Measurements from ENCODE around the gene ZNF536.

ZNF536 gene

DNA sequence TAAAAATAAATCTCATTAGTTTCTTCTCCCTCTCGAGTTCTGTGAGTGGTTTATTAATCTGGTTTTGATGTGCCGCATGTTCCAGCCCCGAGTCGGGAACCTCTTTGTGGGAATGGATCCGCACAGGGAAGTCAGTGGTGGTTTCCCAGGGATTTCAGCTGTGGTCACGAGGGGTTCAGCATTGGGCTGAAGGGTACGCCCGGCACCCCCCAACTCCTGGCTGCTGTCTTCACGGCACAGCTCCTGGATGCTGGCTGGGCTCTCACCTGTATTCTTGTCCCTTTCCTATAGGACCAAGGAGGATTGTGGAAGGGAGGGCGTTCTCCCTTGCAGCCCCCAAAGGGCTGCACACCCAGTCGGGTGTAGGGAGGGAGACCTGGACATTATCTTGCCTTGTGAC lies 167.8 kb downstream of the ZNF536 start:
- DNase-seq = no peak

DNA sequence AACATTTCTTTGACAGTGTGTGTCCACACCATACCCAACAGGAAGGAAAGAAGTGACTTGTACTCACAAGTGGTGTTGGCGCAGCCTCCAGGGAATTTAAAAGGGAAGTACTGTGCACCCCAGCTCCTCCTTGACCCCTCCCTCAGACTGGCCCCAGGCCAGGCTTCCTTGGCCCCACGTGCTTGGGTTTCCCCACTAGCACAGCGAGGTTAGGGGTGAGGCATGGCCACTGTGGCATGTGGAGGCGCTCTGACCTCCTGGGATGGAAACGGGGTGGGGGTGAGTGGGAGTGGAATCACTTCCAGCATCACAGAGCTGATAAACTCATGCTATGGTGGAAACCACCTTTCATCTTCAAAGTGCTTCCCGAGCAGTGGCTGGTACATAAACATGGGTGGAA lies 168.6 kb downstream of the ZNF536 start:
- DNase-seq = no peak

DNA sequence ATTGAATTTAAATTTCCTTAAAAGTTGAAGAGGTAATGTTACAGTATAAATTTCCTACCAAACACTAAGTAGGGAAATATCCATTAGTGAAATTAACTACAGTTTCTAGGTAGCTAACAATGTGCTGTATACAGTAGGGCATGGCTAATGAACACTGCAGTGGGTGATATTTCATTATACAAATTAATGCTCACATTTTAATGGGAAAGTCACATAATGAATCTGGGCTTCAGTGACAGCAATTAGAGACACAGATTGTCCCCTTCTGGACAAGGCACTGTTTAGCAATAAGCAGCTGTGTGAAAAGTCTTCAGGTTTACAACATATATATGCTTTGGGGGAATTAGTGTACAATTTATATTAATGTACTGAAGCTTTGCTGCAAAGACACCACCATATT lies 169.4 kb downstream of the ZNF536 start:
- no peak for DNase-seq

DNA sequence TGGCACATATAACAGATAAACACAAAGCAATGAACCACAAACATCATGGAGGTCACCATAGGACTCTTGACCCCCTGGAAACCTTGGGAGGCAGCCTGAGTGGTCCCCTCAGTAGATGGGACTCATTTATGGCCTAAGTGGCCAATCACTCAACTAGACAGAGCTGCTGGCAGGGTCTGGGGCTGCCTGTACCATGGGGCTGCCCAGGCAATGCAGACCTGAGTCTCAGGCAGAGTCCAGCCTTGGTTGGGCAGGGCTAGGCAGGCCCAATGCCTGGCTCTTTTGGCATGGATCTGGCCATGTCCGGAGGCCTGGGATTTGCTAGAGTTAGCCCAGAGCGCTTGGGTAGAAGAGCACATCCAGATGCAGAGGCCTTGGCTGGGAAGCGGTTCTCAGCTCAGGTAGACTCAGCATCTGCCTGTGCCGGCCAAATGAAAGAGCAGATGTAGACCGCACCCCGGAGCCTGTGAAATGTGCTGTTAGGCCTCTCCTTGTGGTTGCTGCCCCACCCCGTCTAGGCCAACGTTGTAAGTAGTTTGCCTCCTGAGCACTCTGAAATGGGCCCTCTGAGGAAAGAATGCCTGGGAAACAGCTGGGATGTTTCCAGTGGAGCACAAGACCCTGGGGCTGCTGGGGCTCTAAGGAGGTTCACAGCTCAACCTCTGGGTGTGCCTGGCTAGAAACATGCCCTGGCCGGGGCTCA lies 171.2 kb downstream of the ZNF536 start:
- no peak for DNase-seq

DNA sequence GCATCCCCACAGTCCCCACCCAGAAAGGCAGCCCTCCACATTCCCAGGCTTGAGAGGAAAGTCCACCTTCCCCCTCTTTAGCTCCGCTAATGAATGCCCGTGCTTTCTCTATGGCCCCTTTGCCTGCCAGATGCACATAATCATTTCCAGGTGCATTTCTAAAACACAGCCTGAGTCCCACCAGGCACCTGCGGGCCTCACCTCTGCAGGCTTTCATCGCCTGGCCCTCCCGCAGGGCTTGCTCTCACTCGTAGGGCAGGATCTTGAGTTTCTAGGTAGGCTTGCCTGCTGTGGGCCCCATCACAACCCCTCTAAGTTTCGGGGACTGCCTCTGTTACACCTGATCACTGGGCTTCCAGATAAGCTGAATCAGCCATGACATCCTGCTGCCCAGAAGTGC lies 173.6 kb downstream of the ZNF536 start:
- no peak for DNase-seq

DNA sequence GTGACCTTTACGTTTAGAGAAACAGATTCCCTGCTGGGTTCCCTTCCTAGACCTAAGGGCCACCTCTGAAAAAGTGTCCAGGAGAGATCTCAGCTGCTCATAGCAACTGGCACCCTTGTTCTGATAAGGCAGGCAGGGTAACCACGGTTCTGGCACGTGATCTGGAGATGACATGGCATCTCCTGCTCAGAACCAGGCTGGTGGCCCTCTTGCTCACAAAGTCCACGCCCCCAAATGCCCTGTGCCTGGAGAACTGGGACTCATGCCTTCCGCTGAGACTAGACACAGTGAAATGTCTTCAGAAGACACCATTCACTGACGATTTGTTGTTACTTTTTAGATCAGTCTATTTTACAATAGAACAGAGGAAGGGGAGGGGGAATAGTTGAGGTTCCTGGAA lies 174.1 kb downstream of the ZNF536 start:
- DNase-seq = no peak

DNA sequence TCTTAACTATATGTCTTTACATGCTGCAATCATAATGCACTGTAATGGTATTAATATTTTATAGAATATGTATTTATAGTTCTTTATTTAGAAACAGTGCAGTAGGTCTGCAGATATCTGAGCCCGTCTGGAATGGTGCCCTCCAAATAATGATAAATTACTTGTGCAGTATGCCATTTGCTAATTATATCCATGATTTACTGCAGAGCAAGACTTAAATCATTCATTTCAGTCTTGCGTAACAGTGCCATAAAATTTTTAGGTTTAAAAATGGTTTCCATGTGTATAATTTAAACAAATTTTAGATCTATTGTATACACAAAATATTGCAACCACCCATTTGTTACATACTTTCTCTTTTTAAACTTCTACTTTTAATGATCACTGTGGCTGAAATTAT lies 175.1 kb downstream of the ZNF536 start:
- no peak for DNase-seq

DNA sequence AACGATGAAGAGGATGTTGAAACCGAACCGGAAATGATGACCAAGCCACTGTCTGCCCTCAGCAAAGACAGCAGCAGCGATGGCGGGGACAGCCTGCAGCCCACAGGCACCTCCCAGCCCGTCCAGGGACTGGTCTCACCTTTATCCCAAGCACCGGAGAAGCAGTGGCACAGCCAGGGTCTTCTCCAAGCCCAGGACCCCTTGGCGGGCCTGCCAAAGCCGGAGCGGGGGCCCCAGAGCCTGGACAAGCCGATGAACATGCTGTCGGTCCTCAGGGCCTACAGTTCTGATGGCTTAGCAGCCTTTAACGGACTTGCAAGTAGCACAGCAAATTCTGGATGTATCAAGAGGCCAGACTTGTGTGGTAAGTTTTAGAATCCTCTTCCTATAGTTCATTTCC lies 177.0 kb downstream of the ZNF536 start:
- DNase-seq = no peak

DNA sequence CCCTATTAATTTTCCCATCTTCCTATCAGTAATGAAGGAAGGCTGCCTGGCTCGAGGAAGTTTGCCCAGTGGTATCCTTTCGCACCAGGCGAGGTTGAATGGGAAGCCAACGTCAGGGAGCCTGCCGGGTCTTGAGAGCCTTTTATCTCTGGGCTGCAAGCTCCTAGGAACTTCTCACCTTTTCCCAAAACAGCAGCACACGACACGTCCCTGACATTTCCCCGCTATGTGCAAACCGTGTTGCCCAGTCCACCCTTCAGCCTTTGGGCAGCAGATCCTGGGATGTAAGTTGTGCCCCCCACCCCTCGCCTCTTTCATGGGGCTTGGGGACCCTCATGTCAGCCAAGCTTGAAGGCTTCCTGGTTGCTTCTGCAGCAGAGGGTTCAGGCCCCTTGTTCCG lies 179.1 kb downstream of the ZNF536 start:
- no peak for DNase-seq

DNA sequence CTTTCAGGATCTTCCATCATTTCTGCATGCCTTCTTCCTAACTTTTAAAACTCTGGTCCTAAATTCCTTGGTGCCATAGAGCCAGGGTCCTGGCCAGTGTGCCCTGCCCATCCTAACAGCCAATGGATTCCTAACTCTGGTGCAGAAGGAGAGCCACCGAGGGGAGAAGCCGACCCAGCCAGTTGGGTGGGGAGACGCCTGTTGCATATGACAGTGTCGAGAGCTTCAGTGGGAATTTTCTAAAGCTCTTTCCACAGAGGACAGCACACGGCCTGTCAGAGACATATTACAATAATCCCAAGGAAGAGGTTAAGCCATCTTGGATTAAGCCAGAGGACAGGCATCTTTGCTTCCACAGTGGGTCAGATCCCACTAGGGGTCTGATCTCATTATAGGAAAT lies 180.4 kb downstream of the ZNF536 start:
- no peak for DNase-seq

DNA sequence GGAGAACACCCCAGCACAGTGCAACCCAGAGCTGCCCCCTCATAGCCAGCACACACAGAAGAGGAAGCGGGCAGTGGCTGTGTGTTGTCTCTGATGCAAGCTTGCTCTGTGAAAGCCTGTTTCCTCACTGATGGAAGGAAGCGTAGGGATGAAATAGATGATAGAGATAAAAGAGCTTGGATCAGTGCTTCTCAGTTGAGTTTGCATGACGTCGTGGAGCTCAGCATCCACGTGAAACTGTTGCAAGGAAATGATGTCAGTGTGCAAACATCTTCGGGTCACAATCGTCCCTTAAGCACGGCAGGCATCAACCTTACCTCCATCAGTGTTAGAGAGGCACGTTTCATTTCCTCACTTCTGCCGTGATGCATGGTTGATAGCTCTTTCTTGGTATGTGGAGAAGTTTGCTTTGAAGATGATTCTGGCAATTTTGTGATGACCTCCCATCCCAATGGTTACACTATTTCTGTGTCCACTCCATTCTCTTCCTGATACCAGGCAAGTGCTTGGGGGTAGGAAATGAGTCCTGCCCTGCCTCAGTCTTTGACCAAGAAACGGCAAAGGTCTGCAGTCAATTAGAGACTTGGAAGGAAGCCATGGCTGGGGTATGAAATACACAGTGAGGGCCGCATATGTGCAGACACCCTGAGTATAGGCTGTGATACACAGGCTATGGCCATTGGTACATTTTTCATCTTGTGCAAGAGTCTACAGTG lies 183.0 kb downstream of the ZNF536 start:
- no peak for DNase-seq

DNA sequence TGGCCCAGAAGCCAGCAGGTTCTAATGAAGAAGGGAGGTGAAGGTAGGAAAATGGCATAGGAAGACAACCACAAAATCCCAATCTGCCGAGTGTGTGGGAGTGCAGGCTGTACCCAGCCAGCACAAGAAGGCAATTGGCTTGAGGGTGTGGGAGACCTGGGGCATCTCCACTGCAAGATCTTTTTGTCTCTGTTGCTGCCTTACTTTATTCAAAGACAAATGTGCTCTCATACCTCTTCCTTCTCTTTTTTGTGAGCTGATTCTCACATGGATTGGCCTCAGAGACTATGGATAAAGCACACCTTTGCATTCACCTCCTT lies 183.6 kb downstream of the ZNF536 start:
- DNase-seq = no peak

DNA sequence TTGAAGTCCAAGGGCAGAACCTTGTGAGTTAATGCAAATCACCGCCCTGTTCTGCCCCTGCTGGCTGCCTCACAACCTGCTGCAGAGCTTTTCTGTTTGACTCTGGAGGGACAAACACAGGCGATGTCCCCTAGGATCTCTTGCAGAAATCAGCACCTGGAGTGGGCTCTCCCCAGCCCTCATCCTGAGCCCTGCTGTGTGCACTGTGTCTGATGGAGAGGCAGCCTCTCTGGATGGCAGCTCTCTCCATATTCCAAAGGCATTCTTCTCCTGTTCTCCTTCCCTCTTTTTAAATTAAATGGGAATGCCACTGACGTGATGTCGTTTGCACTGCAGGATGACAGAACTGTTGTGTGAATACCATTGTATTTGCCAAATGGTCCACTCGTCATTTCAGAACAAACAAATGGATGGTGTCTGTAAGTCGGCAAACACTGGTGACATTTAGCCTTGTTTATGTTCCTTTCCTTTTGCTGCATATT lies 184.1 kb downstream of the ZNF536 start:
- DNase-seq = no peak

DNA sequence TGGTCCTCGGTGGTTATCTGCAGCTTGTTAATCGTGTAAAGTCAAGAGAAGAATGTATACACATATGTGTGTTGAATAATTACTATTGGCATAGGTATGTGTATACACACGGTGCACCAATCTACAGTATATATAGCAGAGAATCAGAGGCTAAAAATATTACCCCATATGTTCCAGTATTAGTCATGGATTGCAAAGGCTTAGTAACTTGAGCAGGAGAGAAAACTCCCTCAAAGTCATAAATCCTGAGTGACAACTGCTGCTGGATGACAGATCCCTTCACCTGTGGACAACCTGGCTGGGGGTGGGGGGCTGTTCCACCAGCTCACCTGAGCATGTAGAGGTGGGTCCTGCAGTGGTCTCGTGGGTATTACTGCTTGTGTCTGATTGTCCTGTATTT lies 185.0 kb downstream of the ZNF536 start:
- DNase-seq = no peak

DNA sequence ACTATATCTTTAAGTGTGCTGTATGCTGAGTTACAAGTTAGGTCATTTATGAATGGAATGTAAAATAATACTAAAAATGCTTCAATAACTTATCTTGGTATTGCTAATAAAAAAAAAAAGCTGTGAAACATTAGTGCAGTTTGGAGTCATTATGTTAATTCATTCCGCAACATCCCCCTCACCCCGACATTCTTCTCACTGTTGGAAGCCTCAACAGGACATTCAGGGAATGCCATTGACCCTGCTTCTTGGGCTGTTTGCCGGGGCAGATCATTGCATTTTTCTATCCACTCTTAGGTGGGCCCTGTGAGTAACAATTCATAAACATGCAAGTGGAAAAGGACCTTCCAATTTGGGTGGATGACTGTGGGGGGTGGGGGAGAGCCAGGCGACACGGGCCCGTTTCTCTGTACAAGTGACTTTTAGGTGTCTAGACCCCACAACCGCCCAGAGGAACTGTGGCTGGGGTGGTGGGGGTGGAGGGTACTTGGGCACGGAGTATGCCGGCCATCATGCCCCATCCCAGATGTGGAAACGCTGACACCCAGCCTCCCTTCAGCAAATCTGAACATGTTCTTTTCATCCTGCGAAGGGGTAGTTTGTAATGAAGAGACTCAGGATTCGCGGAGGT lies 185.9 kb downstream of the ZNF536 start:
- no peak for DNase-seq

DNA sequence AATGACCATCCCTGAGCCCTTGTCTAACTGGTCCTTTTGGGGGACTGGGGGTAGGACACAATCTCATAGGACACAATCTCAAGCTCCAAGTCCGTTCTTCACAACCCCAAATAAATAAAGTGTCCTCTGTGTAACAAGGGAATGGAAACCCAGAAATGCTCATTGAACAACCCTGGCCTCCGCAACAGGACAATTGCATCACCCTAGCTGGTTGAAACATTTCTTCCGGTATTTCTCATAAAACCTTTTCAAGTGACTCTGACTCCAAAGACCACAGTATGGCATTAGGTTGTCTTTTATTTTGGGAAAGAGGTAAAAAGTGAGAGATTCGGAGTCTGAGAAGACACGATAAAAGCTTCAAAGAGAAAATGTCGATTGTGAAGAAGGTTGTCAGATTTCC lies 186.6 kb downstream of the ZNF536 start:
- no peak for DNase-seq

DNA sequence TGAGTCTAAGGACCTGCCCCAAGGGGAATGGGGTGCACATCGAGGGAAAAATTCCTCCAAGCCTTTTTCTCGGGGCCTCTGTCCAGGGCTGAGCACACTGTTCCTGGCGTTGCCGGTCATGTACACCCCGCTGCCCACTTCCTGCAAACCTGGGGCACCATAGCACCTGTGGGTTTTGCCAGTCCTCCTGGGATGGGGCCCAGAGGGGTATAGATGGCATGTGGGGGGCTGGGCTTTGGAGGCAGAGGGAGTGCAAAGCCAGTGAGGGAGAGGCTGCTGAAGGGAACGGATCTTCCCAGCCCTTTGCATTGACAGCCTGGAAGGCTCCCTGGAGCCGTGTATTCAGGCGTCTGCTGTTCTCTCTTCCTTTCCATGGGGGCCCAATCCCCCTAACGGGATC lies 187.3 kb downstream of the ZNF536 start:
- no peak for DNase-seq

DNA sequence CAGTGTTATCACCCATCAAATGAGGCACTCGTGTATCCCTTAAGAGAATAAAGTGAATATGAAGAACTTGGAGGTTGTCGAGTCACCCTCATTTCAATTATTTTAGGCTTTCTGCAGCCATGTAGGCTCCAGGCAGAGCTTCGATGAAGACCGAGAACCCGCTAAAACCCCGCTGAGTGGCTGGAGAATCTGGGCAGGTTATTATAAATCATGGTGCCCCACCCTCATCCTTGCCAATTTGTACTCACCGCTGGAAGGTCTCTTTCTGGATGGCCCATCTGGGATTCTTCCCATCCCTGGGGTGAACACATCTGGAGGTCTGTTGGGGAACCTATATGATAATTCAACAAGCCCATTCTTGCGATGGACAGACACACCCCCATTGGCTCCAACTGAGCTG lies 190.8 kb downstream of the ZNF536 start:
- DNase-seq = no peak

DNA sequence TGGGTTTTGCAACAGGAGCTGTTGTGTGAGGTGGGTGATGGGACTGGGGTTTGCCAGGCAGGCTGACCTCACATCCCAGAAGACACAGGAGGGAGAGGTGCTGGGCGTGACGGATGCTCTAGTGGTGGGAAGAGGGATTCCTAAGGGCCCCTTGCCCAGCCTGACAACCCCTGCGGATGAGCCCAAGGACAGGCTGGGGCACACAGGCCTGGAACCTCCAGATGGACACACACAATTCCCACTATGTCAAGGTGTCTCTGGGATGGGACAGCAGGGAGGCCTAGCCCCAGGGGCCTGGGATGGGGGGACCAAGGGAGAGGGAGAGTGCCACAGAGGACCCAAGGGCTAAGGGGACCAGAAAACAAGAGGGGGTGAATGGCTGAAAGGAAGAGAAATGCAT lies 191.5 kb downstream of the ZNF536 start:
- no peak for DNase-seq

DNA sequence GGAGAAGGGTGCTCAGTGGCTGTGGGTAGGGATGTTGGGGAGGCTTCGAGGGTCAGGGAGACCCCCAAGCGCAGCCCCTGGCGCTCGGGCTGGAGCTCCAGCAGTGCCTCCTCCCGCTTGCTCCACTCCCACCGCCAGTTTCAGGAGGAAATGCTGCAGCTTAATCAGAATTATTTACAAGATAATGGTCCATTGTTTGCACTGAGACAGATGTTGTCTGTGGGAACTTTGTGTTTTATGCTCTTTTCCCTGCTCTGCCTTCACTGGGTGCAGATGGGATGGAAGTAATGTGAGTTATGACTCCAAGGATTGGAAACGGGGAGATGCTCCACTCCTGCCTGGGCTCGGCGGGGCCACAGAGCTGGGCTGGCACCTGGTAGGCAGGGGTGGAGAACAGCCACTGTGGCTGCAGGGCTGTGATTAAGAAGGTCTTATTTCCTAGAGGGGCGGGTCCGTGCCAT lies 192.4 kb downstream of the ZNF536 start:
- no peak for DNase-seq

DNA sequence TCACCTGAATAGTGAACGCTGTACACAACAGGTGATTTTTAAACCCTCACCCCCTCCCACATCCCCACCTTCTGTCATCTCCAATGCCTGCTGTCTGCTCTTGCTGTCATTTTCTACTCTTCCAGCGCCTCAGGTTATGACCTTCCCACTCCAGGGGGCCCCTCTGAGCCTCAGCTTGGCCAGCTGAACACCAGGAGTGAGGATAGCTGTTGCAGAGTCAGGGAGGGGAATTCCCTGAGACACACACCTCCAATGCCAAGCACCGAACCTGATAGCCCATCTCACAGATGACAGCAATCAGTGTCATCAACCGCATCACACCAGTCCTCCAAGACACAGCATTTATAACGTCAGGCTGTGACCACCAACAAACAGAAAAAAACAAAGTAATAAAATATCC lies 193.5 kb downstream of the ZNF536 start:
- DNase-seq = no peak

DNA sequence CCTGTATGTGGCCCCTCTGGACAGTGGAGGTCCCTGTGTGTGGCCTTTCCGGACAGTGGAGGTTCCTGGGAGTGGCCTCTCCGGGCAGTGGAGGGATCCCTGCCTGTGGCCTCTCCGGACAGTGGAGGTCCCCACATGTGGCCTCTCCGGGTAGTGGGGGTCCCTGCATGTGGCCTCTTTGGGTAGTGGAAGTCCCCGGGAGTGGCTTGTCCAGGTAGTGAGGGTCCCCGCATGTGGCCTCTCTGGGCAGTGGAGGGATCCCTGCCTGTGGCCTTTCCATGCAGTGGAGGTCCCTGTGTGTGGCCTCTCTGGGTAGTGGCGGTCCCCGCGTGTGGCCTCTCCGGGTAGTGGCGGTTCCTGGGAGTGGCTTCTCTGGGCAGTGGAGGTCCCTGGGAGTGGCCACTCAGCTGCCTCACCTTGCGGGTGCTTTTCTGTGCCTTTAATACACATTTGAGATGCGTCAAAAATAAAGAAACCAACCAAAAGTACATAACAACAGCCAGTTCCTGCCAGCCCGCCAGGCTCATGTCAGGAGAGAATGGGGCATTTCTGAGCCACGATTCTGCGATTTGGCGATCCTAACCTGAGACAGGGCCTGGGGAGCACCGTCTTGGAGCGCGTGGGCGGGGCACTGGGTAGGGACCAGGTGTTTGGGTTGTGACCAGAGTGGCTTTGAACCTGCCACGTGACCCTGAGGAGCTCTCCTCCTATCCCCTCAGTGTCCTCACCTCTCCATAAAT lies 194.7 kb downstream of the ZNF536 start:
- no peak for DNase-seq

DNA sequence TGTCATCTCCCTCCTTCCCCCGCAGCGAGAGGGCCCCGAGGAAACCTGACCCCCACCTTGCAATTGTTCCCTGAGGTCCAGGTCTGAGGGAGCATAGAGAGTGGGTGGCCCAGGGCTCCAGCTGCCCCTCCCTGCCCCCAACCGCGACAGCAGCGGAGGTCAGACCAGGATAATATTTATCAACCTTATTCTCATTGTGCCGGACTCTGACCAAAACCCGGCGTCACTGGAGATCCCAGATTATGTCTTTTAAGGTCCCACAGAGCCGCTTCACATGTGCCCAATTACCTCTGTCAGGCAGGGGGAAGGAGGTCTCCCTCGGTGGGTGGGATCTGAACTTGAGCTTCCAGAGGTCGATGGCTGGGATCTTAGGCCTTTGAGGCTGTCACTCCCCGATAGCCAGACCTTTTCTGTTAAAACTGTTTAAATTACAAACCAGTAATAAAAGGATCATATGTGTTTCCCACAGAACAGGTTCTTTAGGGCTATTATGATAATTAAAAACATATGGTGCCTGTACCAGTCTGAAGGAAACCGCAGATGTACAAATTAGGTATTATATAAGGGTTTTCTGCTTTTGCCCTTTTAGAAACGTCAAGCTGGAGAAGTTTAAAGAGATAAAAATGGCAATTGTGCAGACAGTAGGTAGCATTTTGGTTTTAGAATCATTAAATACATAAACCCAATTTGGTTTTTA lies 195.5 kb downstream of the ZNF536 start:
- no peak for DNase-seq

All from CD4-positive, alpha-beta T cell treated with Interleukin-1 beta for 1 hour (primary cell).